ENCODE data around the gene HSBP1L1. TPM values are rescaled to one million over a fixed set of nuclear protein-coding genes. Genes with fewer than 3 reads are reported as not detected.

HSBP1L1 gene
- total and polyA plus RNA-seq, 2 of the 13 experiments (the other 11 are each of a cell fraction or from before 2014, with no cell fraction given): 22.6 to 45.1 TPM

DNA sequence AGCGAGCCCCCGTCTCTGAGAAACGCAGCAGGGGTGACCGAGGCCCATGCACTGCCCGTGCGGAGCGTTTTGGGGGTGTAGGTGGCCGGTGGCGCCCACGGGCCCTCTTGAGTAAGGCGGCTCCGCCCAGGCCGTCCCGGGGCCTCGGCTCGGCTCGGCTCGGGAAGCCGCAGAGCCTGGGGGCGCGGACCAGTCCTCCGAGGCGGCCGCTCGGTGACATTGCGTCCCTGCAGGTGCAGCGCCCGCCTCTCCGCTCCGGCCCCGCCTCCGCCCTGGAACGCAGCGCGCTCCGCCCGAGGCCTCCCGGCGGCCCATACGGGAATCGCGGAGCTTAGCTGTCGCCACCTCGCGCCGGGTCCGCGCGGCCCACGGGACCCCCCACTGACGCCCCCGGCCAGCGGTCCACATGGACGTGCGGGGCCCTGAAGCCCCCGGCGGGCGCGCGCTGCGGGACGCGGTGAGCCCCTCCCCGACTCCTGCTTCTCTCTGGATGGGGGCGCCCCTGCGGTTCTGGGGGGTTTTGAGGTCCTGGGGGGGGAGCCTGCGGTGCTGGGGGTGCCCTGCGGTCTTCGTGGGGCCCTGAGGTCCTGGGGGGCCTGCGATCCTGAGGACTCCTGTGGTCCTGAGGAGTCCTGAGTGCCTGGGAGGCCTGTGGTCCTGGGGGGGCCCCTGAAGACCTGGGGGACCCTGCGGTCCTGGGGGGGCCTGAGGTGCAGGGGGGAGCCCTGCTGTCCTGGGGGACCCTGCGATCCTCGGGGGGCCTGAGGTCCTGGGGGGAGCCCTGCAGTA lies at the start of gene HSBP1L1 (continued):
- TF ChIP-seq POLR2G (IDR thresholded peaks at IDR 0.05; ENCODE audit: low read depth, low read length): peak; percentile 74
- TF ChIP-seq MAZ (IDR thresholded peaks at IDR 0.05; ENCODE audit: borderline replicate concordance, low read depth, low read length): 0 out of 2 replicates have a peak, but pooled peaks have one; percentile 27
- peak; percentile 65; the same call in 1 of the 2 replicates for TF ChIP-seq MAZ (CRISPR knock-in tag; IDR thresholded peaks at IDR 0.05; ENCODE audit: low read depth)
- no peak for TF ChIP-seq ZNF20 (CRISPR knock-in tag; IDR thresholded peaks at IDR 0.05)
- TF ChIP-seq, protein P1, sequence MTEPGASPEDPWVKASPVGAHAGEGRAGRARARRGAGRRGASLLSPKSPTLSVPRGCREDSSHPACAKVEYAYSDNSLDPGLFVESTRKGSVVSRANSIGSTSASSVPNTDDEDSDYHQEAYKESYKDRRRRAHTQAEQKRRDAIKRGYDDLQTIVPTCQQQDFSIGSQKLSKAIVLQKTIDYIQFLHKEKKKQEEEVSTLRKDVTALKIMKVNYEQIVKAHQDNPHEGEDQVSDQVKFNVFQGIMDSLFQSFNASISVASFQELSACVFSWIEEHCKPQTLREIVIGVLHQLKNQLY (CRISPR knock-in tag; IDR thresholded peaks at IDR 0.05): no peak
- TF ChIP-seq TCF7L2 (IDR thresholded peaks at IDR 0.05; ENCODE audit: low read depth, low read length): no peak
- no peak; the same call in 1 of the 2 replicates for TF ChIP-seq ZNF460 (CRISPR knock-in tag; IDR thresholded peaks at IDR 0.05; ENCODE audit: borderline replicate concordance)
- no peak for TF ChIP-seq PCBP2 (optimal IDR thresholded peaks at IDR 0.05; ENCODE audit: low read depth, low read length, poor library complexity, severe bottlenecking)
- TF ChIP-seq ZNF761 (CRISPR knock-in tag; conservative IDR thresholded peaks at IDR 0.05): no peak
- TF ChIP-seq SNRNP70 (IDR thresholded peaks at IDR 0.05; ENCODE audit: low read depth, low read length): no peak
- TF ChIP-seq, protein P2, sequence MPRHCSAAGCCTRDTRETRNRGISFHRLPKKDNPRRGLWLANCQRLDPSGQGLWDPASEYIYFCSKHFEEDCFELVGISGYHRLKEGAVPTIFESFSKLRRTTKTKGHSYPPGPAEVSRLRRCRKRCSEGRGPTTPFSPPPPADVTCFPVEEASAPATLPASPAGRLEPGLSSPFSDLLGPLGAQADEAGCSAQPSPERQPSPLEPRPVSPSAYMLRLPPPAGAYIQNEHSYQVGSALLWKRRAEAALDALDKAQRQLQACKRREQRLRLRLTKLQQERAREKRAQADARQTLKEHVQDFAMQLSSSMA (CRISPR knock-in tag; IDR thresholded peaks at IDR 0.05): peak; percentile 38; the same call in 1 of the 2 replicates
- TF ChIP-seq, protein P3, sequence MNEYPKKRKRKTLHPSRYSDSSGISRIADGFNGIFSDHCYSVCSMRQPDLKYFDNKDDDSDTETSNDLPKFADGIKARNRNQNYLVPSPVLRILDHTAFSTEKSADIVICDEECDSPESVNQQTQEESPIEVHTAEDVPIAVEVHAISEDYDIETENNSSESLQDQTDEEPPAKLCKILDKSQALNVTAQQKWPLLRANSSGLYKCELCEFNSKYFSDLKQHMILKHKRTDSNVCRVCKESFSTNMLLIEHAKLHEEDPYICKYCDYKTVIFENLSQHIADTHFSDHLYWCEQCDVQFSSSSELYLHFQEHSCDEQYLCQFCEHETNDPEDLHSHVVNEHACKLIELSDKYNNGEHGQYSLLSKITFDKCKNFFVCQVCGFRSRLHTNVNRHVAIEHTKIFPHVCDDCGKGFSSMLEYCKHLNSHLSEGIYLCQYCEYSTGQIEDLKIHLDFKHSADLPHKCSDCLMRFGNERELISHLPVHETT (CRISPR knock-in tag; conservative IDR thresholded peaks at IDR 0.05): 0 out of 2 replicates have a peak, but pooled peaks have one; percentile 37
- TF ChIP-seq MLLT10 (CRISPR knock-in tag; IDR thresholded peaks at IDR 0.05): no peak
- TF ChIP-seq, protein P4, sequence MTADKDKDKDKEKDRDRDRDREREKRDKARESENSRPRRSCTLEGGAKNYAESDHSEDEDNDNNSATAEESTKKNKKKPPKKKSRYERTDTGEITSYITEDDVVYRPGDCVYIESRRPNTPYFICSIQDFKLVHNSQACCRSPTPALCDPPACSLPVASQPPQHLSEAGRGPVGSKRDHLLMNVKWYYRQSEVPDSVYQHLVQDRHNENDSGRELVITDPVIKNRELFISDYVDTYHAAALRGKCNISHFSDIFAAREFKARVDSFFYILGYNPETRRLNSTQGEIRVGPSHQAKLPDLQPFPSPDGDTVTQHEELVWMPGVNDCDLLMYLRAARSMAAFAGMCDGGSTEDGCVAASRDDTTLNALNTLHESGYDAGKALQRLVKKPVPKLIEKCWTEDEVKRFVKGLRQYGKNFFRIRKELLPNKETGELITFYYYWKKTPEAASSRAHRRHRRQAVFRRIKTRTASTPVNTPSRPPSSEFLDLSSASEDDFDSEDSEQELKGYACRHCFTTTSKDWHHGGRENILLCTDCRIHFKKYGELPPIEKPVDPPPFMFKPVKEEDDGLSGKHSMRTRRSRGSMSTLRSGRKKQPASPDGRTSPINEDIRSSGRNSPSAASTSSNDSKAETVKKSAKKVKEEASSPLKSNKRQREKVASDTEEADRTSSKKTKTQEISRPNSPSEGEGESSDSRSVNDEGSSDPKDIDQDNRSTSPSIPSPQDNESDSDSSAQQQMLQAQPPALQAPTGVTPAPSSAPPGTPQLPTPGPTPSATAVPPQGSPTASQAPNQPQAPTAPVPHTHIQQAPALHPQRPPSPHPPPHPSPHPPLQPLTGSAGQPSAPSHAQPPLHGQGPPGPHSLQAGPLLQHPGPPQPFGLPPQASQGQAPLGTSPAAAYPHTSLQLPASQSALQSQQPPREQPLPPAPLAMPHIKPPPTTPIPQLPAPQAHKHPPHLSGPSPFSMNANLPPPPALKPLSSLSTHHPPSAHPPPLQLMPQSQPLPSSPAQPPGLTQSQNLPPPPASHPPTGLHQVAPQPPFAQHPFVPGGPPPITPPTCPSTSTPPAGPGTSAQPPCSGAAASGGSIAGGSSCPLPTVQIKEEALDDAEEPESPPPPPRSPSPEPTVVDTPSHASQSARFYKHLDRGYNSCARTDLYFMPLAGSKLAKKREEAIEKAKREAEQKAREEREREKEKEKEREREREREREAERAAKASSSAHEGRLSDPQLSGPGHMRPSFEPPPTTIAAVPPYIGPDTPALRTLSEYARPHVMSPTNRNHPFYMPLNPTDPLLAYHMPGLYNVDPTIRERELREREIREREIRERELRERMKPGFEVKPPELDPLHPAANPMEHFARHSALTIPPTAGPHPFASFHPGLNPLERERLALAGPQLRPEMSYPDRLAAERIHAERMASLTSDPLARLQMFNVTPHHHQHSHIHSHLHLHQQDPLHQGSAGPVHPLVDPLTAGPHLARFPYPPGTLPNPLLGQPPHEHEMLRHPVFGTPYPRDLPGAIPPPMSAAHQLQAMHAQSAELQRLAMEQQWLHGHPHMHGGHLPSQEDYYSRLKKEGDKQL (CRISPR knock-in tag; IDR thresholded peaks at IDR 0.05; ENCODE audit: low read depth): no peak
- TF ChIP-seq PAWR (CRISPR knock-in tag; IDR thresholded peaks at IDR 0.05; ENCODE audit: borderline replicate concordance): no peak
- no peak for TF ChIP-seq REPIN1 (CRISPR knock-in tag; IDR thresholded peaks at IDR 0.05; ENCODE audit: borderline replicate concordance, low read depth)
- TF ChIP-seq, protein P5, sequence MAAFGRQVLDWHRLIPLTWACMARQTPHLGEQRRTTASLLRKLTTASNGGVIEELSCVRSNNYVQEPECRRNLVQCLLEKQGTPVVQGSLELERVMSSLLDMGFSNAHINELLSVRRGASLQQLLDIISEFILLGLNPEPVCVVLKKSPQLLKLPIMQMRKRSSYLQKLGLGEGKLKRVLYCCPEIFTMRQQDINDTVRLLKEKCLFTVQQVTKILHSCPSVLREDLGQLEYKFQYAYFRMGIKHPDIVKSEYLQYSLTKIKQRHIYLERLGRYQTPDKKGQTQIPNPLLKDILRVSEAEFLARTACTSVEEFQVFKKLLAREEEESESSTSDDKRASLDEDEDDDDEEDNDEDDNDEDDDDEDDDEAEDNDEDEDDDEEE (CRISPR knock-in tag; IDR thresholded peaks at IDR 0.05): peak; percentile 96
- TF ChIP-seq, protein P6, sequence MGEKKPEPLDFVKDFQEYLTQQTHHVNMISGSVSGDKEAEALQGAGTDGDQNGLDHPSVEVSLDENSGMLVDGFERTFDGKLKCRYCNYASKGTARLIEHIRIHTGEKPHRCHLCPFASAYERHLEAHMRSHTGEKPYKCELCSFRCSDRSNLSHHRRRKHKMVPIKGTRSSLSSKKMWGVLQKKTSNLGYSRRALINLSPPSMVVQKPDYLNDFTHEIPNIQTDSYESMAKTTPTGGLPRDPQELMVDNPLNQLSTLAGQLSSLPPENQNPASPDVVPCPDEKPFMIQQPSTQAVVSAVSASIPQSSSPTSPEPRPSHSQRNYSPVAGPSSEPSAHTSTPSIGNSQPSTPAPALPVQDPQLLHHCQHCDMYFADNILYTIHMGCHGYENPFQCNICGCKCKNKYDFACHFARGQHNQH (CRISPR knock-in tag; IDR thresholded peaks at IDR 0.05): no peak

Data from HepG2 (cell line).